ENCODE data around the gene ZNF263. TPM values are rescaled to one million over a fixed set of nuclear protein-coding genes. Genes with fewer than 3 reads are reported as not detected.

The ZNF263 gene
- total and polyA plus RNA-seq, 2 of the 13 experiments (the other 11 are each of a cell fraction or from before 2014, with no cell fraction given), result 10.2 to 41.2 TPM

- TF ChIP-seq, protein P1, sequence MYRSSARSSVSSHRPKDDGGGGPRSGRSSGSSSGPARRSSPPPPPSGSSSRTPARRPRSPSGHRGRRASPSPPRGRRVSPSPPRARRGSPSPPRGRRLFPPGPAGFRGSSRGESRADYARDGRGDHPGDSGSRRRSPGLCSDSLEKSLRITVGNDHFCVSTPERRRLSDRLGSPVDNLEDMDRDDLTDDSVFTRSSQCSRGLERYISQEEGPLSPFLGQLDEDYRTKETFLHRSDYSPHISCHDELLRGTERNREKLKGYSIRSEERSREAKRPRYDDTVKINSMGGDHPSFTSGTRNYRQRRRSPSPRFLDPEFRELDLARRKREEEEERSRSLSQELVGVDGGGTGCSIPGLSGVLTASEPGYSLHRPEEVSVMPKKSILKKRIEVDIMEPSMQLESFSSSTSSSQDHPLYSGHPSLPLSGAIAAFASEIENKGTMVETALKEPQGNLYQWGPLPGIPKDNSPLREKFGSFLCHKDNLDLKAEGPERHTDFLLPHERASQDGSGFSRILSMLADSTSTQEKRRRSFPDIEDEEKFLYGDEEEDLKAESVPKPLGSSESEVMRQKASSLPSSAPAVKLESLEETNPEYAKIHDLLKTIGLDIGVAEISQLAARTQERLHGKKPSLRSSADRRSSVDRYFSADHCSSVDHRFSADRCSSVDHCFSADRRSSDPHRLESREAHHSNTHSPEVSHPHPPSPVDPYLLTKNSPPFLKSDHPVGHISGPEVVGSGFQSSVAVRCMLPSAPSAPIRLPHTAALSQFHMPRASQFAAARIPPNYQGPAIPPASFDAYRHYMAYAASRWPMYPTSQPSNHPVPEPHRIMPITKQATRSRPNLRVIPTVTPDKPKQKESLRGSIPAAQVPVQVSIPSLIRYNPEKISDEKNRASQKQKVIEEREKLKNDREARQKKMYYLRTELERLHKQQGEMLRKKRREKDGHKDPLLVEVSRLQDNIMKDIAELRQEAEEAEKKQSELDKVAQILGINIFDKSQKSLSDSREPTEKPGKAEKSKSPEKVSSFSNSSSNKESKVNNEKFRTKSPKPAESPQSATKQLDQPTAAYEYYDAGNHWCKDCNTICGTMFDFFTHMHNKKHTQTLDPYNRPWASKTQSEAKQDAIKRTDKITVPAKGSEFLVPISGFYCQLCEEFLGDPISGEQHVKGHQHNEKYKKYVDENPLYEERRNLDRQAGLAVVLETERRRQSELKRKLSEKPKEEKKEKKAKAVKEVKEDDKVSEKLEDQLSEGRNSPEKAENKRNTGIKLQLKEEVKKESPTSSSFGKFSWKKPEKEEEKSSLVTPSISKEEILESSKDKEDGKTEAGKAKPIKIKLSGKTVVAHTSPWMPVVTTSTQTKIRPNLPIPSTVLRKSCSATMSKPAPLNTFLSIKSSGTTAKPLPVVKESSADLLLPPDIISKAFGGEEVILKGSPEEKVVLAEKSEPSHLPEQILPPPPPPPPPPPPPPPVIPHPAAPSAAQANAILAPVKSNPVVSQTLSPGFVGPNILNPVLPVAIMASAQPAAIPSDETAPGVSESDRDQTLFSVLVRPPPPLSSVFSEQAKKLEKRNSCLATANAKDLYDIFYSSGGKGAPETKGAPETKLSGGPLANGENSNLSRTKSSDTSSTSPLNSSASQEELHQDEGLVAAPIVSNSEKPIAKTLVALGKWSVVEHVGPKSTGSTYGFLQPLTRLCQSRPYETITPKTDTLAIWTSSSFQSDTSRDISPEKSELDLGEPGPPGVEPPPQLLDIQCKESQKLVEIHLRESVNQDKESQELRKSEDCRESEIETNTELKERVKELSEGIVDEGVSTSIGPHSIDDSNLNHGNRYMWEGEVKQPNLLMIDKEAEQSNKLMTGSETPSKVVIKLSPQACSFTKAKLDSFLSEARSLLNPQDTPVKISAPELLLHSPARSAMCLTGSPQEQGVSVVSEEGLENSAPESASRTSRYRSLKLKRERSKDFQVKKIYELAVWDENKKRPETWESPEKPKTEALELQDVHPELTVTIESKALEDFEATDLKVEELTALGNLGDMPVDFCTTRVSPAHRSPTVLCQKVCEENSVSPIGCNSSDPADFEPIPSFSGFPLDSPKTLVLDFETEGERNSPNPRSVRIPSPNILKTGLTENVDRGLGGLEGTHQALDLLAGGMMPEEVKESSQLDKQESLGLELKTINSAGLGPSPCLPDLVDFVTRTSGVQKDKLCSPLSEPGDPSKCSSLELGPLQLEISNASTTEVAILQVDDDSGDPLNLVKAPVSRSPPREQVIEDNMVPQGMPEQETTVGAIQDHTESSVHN (CRISPR knock-in tag; IDR thresholded peaks at IDR 0.05), result peak; percentile 41; the same call in 1 of the 2 replicates
- TF ChIP-seq PRDM4 (CRISPR knock-in tag; IDR thresholded peaks at IDR 0.05; ENCODE audit: borderline replicate concordance) (no peak), CENPT (CRISPR knock-in tag; IDR thresholded peaks at IDR 0.05; ENCODE audit: low read depth) (no peak), E2F5 (CRISPR knock-in tag; conservative IDR thresholded peaks at IDR 0.05) (no peak; the same call in 1 of the 2 replicates), ZNF10 (CRISPR knock-in tag; IDR thresholded peaks at IDR 0.05; ENCODE audit: borderline replicate concordance, low read depth) (no peak), NCOR1 (IDR thresholded peaks at IDR 0.05; ENCODE audit: borderline replicate concordance, low read length) (no peak), LRRFIP1 (CRISPR knock-in tag; conservative IDR thresholded peaks at IDR 0.05) (no peak), FOXK1 (CRISPR knock-in tag; IDR thresholded peaks at IDR 0.05; ENCODE audit: borderline replicate concordance, low read depth) (peak; percentile 45; the same call in 1 of the 2 replicates), RBM22 (optimal IDR thresholded peaks at IDR 0.05; ENCODE audit: low read length) (peak; percentile 53)
- TF ChIP-seq, protein P2, sequence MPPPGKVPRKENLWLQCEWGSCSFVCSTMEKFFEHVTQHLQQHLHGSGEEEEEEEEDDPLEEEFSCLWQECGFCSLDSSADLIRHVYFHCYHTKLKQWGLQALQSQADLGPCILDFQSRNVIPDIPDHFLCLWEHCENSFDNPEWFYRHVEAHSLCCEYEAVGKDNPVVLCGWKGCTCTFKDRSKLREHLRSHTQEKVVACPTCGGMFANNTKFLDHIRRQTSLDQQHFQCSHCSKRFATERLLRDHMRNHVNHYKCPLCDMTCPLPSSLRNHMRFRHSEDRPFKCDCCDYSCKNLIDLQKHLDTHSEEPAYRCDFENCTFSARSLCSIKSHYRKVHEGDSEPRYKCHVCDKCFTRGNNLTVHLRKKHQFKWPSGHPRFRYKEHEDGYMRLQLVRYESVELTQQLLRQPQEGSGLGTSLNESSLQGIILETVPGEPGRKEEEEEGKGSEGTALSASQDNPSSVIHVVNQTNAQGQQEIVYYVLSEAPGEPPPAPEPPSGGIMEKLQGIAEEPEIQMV (CRISPR knock-in tag; IDR thresholded peaks at IDR 0.05; ENCODE audit: low read depth), result 0 out of 2 replicates have a peak, but pooled peaks have one; percentile 49
These were observed 18.9 kb upstream of the ZNF263 start (continued) for GRCh38 chr16:3264137-3265036.

Measured in HepG2 (cell line).